Measurements from ENCODE around the gene ANKRD22.

The ANKRD22 gene

DNA sequence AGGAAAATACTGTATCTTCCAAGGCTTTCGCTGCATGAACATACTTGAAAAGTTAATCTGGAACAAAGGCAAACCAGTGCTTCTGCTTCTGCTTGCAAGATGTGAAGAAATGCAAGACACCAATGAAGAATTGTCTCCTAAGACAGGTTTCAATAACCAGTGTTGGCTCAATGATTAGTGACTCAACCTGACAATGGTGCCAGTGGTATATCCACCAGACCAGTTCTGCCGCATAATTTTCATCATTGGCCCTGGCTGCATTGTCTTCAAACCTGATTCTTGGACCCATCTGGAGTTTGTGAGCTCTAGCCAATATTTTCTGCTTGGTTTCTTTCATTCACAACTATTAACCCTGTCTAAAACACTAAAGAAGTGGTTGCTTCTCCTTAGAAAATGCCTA is 14.8 kb upstream of the ANKRD22 start:
- CTCF ChIA-PET = interaction anchor here (1.5 kb wide), 1 partner anchor 30 kb away, joined by 5 read pairs; no protein-coding TSS in a partner anchor
- POLR2A ChIA-PET = no interaction called here
- no peak for DNase-seq (ENCODE audit: extremely low spot score)
- TF ChIP-seq, protein P1, sequence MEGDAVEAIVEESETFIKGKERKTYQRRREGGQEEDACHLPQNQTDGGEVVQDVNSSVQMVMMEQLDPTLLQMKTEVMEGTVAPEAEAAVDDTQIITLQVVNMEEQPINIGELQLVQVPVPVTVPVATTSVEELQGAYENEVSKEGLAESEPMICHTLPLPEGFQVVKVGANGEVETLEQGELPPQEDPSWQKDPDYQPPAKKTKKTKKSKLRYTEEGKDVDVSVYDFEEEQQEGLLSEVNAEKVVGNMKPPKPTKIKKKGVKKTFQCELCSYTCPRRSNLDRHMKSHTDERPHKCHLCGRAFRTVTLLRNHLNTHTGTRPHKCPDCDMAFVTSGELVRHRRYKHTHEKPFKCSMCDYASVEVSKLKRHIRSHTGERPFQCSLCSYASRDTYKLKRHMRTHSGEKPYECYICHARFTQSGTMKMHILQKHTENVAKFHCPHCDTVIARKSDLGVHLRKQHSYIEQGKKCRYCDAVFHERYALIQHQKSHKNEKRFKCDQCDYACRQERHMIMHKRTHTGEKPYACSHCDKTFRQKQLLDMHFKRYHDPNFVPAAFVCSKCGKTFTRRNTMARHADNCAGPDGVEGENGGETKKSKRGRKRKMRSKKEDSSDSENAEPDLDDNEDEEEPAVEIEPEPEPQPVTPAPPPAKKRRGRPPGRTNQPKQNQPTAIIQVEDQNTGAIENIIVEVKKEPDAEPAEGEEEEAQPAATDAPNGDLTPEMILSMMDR (IDR thresholded peaks at IDR 0.05; ENCODE audit: control extremely low read depth, extremely low read depth, low read depth, missing control alignments) = no peak

DNA sequence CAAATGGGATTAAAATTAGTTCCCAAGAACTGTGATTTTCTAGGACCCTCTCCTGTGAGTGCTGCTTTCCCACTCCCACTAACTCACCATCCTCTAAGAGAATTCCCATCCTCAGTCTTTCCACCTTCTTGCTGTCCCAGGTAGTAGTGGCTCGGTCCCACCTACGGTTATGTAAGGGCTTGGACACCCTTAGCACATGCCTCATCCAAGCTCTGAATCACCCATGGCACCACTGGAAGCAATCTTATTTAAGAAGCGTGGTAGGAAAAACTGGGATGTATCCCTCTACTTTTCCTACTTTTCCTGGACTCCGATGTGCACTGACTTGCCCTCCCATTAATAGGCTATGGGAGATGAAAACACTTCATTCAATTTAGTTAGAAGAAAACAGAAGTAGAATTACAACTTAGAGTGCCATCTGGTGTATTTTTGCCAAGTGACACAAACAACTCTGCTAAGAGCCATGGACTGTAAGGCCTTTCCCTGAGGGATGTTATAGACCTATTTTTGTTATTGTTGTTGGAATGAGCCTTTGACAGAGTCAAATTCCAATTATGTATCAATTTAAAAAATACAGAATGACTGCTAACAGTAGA is 13.7 kb upstream of the ANKRD22 start:
- CTCF ChIA-PET = interaction anchor here (1.2 to 6.3 kb wide), 4 partner anchors 12 to 300 kb away, joined by 3 to 49 read pairs (median 7); no protein-coding TSS in a partner anchor

DNA sequence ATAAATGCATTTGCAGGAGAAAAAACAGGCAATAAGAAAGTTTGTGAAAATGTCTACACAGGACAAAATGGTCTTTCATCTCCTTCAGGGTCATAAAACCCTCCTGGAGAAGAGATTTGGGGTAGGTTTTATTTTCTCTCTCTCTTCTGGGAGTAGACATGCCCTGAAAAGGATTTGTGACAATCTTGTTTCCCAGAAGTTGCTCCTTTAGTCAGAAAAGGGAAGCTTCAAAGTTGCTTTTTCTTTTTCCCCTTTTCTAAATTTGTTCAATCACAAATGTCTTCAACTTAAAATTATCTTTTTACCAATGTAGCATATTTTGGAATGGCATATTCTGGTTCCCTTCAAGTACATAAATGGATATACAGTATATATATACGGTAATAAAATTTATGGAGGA is 9.4 kb upstream of the ANKRD22 start:
- TF ChIP-seq, protein P1 (IDR thresholded peaks at IDR 0.05; ENCODE audit: control extremely low read depth, extremely low read depth, low read depth, missing control alignments) = no peak
- CTCF ChIA-PET = interaction anchor here (6.3 kb wide), 1 partner anchor 25 kb away, joined by 49 read pairs; no protein-coding TSS in a partner anchor
- POLR2A ChIA-PET = no interaction called here

More for the DNA sequence above, 13.7 kb upstream of the ANKRD22 start:
- TF ChIP-seq, protein P1 (IDR thresholded peaks at IDR 0.05; ENCODE audit: control extremely low read depth, extremely low read depth, low read depth, missing control alignments) = no peak
- POLR2A ChIA-PET = no interaction called here
- no peak for DNase-seq (ENCODE audit: extremely low spot score)

DNA sequence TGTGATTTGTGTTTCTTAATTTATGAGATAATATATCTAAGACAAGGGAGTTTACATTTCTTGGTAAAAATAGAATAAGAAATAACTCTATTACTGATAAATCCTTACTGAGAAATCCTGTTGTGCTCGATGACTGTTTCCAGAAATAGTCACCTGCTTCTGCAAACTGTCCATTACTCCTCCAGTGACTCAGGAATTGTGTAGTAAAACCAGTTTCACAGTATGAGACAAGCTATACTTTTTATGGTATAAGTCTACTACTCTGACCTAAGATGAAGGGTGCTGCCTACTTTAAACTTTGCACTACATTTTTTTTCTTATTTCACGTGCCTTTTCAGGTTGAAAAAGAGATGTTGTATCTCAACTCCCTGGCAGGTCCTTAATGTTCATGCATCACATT is 6.8 kb upstream of the ANKRD22 start:
- no peak for DNase-seq (ENCODE audit: extremely low spot score)
- TF ChIP-seq, protein P1 (IDR thresholded peaks at IDR 0.05; ENCODE audit: control extremely low read depth, extremely low read depth, low read depth, missing control alignments) = no peak
- CTCF ChIA-PET = interaction anchor here (1.1 kb wide), 1 partner anchor 16 kb away, joined by 3 read pairs; no protein-coding TSS in a partner anchor
- POLR2A ChIA-PET = no interaction called here

More for the DNA sequence above, 9.4 kb upstream of the ANKRD22 start:
- no peak for DNase-seq (ENCODE audit: extremely low spot score)

DNA sequence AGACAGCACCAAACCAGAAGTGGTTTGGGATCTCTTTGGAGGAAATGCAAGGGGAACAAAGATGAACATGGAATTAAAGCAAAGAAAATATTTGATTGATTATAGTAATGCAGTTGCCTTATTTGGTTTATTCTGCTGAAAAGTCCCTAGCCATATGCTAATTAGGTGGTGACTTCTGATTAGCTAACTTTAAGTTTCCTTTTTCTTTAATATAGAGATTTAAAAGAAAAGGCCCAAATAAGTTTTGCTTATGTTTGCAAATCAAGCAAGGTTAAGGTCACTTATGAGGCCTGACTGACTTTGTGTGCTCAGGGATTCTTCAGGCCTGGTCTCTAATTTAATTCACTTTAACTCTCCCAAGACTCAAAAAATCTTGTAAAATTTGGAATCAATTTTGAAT is 6.2 kb upstream of the ANKRD22 start:
- ChIA-PET CTCF (interaction anchor here (1.1 to 3.0 kb wide), 5 partner anchors 13 to 76 kb away, joined by 3 to 24 read pairs (median 9); no protein-coding TSS in a partner anchor), POLR2A (no interaction called here)
- DNase-seq (ENCODE audit: extremely low spot score) = no peak
- TF ChIP-seq, protein P1 (IDR thresholded peaks at IDR 0.05; ENCODE audit: control extremely low read depth, extremely low read depth, low read depth, missing control alignments) = no peak

DNA sequence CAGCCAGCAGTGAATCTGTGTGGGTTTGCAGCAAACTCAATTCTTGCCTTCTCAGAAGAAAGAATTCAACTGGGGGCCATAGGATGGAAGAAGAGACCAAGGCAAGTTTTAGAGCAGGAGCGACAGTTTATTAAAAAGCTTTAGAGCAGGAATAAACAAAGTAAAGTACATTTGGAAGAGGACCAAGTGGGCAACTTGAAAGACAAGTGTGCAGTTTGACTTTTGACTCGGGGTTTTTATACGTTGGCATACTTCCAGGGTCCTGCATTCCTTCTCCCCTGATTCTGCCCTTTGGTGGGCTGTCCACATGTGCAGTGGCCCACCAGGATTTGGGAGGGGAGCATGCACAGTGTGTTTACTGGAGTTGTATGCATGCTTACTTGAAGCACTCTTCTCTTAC is 3.0 kb upstream of the ANKRD22 start:
- POLR2A ChIA-PET = no interaction called here
- TF ChIP-seq, protein P1 (IDR thresholded peaks at IDR 0.05; ENCODE audit: control extremely low read depth, extremely low read depth, low read depth, missing control alignments) = no peak
- no peak for DNase-seq (ENCODE audit: extremely low spot score)
- CTCF ChIA-PET = interaction anchor here (0.9 to 4.1 kb wide), 4 partner anchors 10 to 21 kb away, joined by 3 to 35 read pairs (median 14); no protein-coding TSS in a partner anchor
